Activated CD4-positive, alpha-beta T cell treated with anti-CD3 and anti-CD28 coated beads, Interleukin-2, amount 10 ng/mL, durations not matched to agents 24 days and 14 days (primary cell): ENCODE data around the gene HERPUD2. TPM values are rescaled to one million over a fixed set of nuclear protein-coding genes. Genes with fewer than 3 reads are reported as not detected.
A peak's percentile ranks its signal among the peaks of the same experiment; 100 is the strongest.
"Not testable (repeated sequence)": the region's sequence is repeated elsewhere in the genome, so short reads cannot be mapped to it uniquely, and the experiment has no call there.

ENCODE experiments used
- DNase-seq: peaks from one replicate; pipeline ENCODE4 v3.0.0; 2022
- H3K27ac Mint-ChIP-seq: one replicate; pipeline ENCODE4 v1.8.0; 2022; ENCODE audit warnings: mild to moderate bottlenecking, mixed read lengths
- H3K27me3 Mint-ChIP-seq: one replicate; pipeline ENCODE4 v1.8.0; 2022; ENCODE audit warnings: mixed read lengths
- H3K36me3 Mint-ChIP-seq: one replicate; pipeline ENCODE4 v1.8.0; 2022; ENCODE audit warnings: low read depth, mild to moderate bottlenecking, mixed read lengths
- H3K4me1 Mint-ChIP-seq: one replicate; pipeline ENCODE4 v1.8.0; 2021; ENCODE audit warnings: mixed read lengths
- H3K4me3 Mint-ChIP-seq: one replicate; pipeline ENCODE4 v1.8.0; 2022; ENCODE audit warnings: mild to moderate bottlenecking, moderate library complexity, mixed read lengths
- H3K9me3 Mint-ChIP-seq: one replicate; pipeline ENCODE4 v1.8.0; 2021; ENCODE audit warnings: mixed read lengths
- intact Hi-C: fragments of 100-400 bp; cut with micrococcal nuclease; formaldehyde crosslinking; loops from one replicate; pipeline ENCODE4 v1.15.1; 2023
- total RNA-seq: library from RNA; stranded (reverse); gene quantifications from 2 replicates; pipeline ENCODE4 v1.2.3, GENCODE V29; 2022

Gene HERPUD2
- total RNA-seq, 1 donor from 2014 or later = 20.3 TPM

DNA sequence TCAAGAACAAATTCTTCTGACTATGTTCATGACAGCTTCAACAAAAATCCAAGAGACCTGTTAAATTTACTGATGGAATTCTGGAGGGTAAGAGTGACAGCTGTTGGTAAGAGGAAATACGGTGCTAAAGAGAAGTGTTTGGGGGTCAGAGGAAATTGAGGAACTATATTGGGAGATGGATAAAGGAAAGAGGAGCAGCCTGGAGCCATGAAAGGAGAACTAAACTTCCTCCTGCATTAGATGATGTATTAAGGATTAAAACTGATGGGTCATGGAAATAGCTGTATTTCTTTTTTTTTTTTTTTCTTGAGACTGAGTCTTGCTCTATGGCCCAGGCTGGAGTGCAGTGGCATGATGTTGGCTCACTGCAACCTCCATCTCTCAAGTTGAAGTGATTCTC lies 95.3 kb downstream of the HERPUD2 start:
- Mint-ChIP-seq H3K4me1 (no peaks in the 10 kb centered on the region), H3K36me3 (no peaks in the 10 kb centered on the region), H3K9me3 (no peaks in the 10 kb centered on the region), H3K4me3 (no peak overlapping the region), H3K27ac (no peak overlapping the region), H3K27me3 (peaks cover 3% of the 10 kb centered on the region)
- intact Hi-C loops = no loop called here
- DNase-seq = no peak

DNA sequence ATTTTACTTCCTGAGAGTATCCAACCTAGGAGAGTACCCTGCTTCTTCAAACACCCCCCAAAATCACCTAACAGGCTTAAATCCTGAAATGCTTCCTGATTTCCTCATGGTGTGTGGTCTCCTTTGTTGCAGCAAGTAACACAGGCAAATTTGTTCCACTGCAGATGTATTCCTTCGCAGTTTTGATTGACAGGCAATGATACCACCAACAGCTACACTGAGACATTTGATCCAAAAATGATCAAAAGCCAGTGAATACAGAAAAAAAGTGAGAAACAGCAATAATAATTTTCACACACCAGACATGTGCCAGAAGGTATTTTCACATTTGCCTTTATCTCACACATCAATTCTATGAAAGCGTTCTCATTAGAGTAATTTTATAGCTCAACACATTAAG lies 95.9 kb downstream of the HERPUD2 start:
- intact Hi-C loops = no loop called here
- Mint-ChIP-seq H3K4me1 (no peaks in the 10 kb centered on the region), H3K9me3 (no peaks in the 10 kb centered on the region), H3K27me3 (peaks cover 3% of the 10 kb centered on the region), H3K36me3 (no peaks in the 10 kb centered on the region), H3K4me3 (no peak overlapping the region), H3K27ac (no peak overlapping the region)
- no peak for DNase-seq

DNA sequence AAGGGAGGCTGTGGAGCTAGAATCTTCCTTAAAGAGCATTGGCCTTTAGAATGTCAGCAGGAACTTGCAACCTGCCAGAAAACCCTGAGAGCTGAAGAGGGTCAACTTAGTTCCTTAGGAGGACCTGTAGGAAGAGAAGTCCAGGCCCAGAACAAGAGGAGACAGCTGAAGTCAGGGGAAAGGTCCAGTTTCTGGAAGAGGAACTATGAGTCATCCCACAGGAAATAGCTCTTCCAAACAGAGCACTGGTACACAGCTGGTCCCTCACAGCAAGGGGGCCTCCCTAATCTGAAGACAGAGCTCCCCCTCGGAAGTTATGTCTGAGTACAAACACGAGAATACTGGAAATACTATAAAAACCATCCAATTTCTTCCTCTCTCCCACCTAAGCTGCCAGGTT lies 98.9 kb downstream of the HERPUD2 start:
- Mint-ChIP-seq H3K36me3 (no peaks in the 10 kb centered on the region), H3K4me1 (no peaks in the 10 kb centered on the region), H3K27me3 (peaks cover 3% of the 10 kb centered on the region), H3K4me3 (no peak overlapping the region), H3K27ac (no peak overlapping the region), H3K9me3 (no peaks in the 10 kb centered on the region)
- intact Hi-C loops = no loop called here
- DNase-seq = no peak

GRCh38 chr7:35593899-35594298 lies 101.0 kb downstream of the HERPUD2 start:
- H3K36me3 Mint-ChIP-seq = no peaks in the 10 kb centered on the region
- peak; percentile 64 for DNase-seq
- no peaks in the 10 kb centered on the region for H3K4me1 Mint-ChIP-seq
- H3K9me3 Mint-ChIP-seq = no peaks in the 10 kb centered on the region
- peaks cover 4% of the 10 kb centered on the region for H3K27me3 Mint-ChIP-seq
- H3K4me3 Mint-ChIP-seq = no peak overlapping the region
- intact Hi-C loops = no loop called here
- H3K27ac Mint-ChIP-seq = no peak overlapping the region

GRCh38 chr7:35588647-35589046 lies 106.3 kb downstream of the HERPUD2 start:
- Mint-ChIP-seq H3K27me3 (peaks cover 8% of the 10 kb centered on the region), H3K4me1 (no peaks in the 10 kb centered on the region), H3K4me3 (no peak overlapping the region), H3K27ac (no peak overlapping the region), H3K9me3 (no peaks in the 10 kb centered on the region), H3K36me3 (no peaks in the 10 kb centered on the region)
- DNase-seq = no peak
- intact Hi-C loops = no loop called here

DNA sequence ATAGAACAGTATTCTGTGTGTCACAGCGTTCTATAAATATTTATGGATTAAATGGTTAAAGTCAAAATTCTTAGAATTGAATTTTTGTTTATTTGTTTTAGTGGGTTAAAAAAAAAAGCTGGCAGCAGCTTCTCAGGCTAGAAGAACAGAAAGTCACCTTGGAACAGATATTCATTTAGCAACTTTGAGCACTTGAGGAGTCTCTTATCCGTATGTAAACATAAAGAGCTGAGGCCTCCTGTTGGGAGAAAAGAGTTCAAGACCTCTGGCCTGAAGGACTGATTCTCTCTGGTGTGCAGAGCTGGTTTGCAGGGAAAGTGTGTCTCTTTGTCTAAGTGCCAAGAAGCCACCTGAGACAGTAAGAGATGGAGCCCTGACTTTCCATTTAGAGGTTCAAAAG lies 109.9 kb downstream of the HERPUD2 start:
- Mint-ChIP-seq H3K27ac (no peak overlapping the region), H3K4me3 (no peak overlapping the region), H3K4me1 (no peaks in the 10 kb centered on the region), H3K9me3 (no peaks in the 10 kb centered on the region), H3K27me3 (peaks cover 12% of the 10 kb centered on the region), H3K36me3 (no peaks in the 10 kb centered on the region)
- intact Hi-C loops = no loop called here
- DNase-seq = no peak

DNA sequence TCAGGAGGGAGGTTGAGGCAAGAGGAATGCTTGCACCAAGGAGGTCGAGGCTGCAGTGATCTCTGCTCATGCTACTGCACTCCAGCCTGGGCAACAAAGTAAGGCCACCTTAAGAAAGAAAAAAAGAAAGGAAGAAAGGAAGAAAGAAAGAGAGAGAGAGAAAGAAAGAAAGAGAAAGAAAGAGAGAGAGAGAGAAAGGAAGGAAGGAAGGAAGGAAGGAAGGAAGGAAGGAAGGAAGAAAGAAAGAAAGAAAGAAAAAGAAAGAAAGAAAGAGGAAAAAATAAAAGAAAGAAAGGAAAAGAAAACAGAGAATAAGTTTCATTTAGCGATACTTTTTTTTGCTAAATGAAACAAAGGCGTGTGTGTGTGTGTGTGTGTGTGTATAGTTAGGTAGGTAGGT lies 110.4 kb downstream of the HERPUD2 start:
- H3K27ac Mint-ChIP-seq, H3K4me3 Mint-ChIP-seq, H3K4me1 Mint-ChIP-seq, intact Hi-C loops, DNase-seq, H3K36me3 Mint-ChIP-seq, H3K9me3 Mint-ChIP-seq: not testable (repeated sequence)
- H3K27me3 Mint-ChIP-seq = peaks cover 10% of the 10 kb centered on the region

Other genes with a start within 250 kb of the HERPUD2 start
- 202 and 205 TPM in 2 replicates for gene SEPTIN7, start 105.9 kb upstream of the HERPUD2 start, total RNA-seq